ENCODE data around the gene FNDC3B. TPM values are rescaled to one million over a fixed set of nuclear protein-coding genes. Genes with fewer than 3 reads are reported as not detected.

Gene FNDC3B
- total and polyA plus RNA-seq, 3 donors from 2014 or later, result 24.2 to 63.5 (median 57.7) TPM

DNA sequence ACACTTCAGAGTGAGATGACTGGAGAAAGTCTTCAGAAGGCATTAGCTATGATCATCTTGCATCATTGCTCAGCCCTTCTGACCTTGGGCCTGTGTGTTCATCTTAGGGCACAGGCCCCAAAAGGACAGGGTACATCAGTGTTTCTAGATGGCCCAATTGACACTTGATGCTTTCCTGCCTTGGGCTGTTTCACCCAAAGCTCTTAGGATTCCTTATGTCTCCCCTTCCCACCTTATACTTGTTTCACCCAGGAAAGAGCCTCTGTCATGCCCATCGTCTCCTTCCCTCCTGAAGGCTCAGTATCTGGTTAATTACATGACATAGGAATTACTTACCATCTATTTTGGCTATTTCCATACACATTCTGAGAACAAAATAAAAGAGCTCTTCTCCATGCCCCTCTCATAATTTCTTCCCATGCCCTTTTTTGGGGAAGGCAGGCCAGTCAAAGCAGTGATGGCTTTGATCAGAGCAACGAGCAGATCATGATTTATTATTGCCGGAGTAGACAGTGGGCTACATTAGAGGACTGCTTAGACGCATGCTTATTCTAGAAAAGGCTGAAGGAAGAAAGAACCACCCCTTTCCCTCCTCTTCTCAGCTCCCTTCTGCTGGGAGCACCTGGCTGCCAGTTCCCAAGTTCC lies 335.9 kb downstream of the FNDC3B start:
- TF ChIP-seq POLR2A (IDR thresholded peaks at IDR 0.05), result no peak
- TF ChIP-seq, protein P1, sequence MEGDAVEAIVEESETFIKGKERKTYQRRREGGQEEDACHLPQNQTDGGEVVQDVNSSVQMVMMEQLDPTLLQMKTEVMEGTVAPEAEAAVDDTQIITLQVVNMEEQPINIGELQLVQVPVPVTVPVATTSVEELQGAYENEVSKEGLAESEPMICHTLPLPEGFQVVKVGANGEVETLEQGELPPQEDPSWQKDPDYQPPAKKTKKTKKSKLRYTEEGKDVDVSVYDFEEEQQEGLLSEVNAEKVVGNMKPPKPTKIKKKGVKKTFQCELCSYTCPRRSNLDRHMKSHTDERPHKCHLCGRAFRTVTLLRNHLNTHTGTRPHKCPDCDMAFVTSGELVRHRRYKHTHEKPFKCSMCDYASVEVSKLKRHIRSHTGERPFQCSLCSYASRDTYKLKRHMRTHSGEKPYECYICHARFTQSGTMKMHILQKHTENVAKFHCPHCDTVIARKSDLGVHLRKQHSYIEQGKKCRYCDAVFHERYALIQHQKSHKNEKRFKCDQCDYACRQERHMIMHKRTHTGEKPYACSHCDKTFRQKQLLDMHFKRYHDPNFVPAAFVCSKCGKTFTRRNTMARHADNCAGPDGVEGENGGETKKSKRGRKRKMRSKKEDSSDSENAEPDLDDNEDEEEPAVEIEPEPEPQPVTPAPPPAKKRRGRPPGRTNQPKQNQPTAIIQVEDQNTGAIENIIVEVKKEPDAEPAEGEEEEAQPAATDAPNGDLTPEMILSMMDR (IDR thresholded peaks at IDR 0.05), result no peak
- H3K27me3 ChIP-seq, result no peaks in the 10 kb centered on the region
- H3K36me3 ChIP-seq (ENCODE audit: low read depth, missing control alignments), result no peaks in the 10 kb centered on the region
- H3K27ac ChIP-seq, result no peak overlapping the region
- H3K4me3 ChIP-seq, result no peak overlapping the region
- intact Hi-C loops (cut with DNase I; ENCODE audit: low total_unique reads), result no loop called here
- 70 to 74% methylated on average over 4 of the region's 4 CpGs for WGBS, 2 donors
- no peak for DNase-seq
- H3K9me3 ChIP-seq, result no peaks in the 10 kb centered on the region
- H3K4me1 ChIP-seq, result no peaks in the 10 kb centered on the region

DNA sequence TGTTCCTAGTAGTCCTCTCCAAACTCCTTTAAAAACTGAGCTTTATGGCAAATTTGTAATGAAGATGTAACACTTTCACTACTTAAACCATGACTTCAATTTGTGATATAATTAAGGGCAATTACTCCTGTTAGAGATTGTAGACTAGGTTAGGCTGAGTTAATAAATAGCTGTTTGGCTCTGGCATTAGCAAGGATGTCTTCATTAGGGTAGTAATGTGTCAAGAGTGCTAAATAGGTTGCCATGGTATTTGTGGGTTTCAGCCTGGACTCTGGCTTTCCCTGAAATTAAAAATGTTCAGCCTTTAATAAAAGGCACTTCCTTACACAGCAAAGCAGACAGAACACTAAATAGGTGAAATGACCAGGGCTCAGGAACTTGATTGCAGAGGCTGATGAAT lies 337.0 kb downstream of the FNDC3B start:
- no peak overlapping the region for H3K4me3 ChIP-seq
- no peak for TF ChIP-seq POLR2A (IDR thresholded peaks at IDR 0.05)
- H3K36me3 ChIP-seq (ENCODE audit: low read depth, missing control alignments), result no peaks in the 10 kb centered on the region
- no peaks in the 10 kb centered on the region for H3K27me3 ChIP-seq
- DNase-seq, result no peak
- H3K27ac ChIP-seq, result no peak overlapping the region
- intact Hi-C loops (cut with DNase I; ENCODE audit: low total_unique reads), result no loop called here
- H3K9me3 ChIP-seq, result no peaks in the 10 kb centered on the region
- H3K4me1 ChIP-seq, result no peaks in the 10 kb centered on the region

DNA sequence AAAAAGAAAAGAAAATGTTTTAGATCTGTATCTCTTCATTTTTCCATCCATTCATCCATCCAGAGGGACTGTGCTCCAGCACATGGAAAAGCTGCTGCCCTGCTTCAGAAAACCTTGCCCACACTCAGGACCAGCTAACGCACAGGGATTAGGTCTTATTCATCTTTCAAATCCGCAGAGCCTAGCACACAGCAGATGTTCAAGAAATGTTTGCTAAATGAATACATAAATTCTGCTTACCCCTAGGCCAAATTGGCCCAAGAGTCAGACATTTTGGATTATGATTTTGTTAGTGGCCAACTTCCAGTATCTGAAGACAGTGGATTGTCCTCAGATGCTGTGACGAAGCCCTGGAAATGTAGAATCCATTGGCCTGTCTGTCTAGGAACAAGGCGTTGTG lies 337.5 kb downstream of the FNDC3B start:
- Histone ChIP-seq H3K36me3 (ENCODE audit: low read depth, missing control alignments) (no peaks in the 10 kb centered on the region), H3K27ac (no peak overlapping the region), H3K9me3 (no peaks in the 10 kb centered on the region), H3K4me1 (no peaks in the 10 kb centered on the region), H3K4me3 (no peak overlapping the region), H3K27me3 (no peaks in the 10 kb centered on the region)
- no peak for TF ChIP-seq POLR2A (IDR thresholded peaks at IDR 0.05)
- TF ChIP-seq, protein P1 (IDR thresholded peaks at IDR 0.05), result no peak
- WGBS, 2 donors, result 91 to 98% methylated on average over 4 of the region's 4 CpGs
- intact Hi-C loops (cut with DNase I; ENCODE audit: low total_unique reads), result no loop called here
- no peak for DNase-seq

DNA sequence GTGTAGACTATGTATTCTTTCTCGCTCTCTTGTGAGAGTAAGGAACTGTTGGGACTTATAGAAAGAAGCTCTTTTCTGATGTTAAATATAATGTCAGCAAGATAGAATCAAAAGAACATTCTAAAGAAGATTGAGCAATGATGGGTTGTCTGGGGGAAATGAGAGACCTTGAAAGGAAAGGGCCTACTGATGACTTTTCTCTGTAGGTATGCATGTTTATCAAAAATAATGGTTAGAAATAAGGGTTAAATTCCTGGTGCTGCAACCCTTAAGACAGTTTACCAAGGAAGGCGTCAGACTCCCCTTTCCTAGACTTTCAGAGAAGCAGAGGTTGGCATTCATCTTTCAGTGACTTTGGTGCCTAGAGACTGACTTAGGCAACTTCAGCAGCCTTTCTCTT lies 339.1 kb downstream of the FNDC3B start:
- WGBS, 2 donors, result 94 to 98% methylated on average over 2 of the region's 2 CpGs
- no peak for DNase-seq
- no peak overlapping the region for H3K4me3 ChIP-seq
- H3K36me3 ChIP-seq (ENCODE audit: low read depth, missing control alignments), result no peaks in the 10 kb centered on the region
- TF ChIP-seq POLR2A (IDR thresholded peaks at IDR 0.05), result no peak
- TF ChIP-seq, protein P1 (IDR thresholded peaks at IDR 0.05), result no peak
- H3K27ac ChIP-seq, result no peak overlapping the region
- intact Hi-C loops (cut with DNase I; ENCODE audit: low total_unique reads), result no loop called here
- no peaks in the 10 kb centered on the region for H3K4me1 ChIP-seq
- no peaks in the 10 kb centered on the region for H3K9me3 ChIP-seq
- H3K27me3 ChIP-seq, result no peaks in the 10 kb centered on the region

DNA sequence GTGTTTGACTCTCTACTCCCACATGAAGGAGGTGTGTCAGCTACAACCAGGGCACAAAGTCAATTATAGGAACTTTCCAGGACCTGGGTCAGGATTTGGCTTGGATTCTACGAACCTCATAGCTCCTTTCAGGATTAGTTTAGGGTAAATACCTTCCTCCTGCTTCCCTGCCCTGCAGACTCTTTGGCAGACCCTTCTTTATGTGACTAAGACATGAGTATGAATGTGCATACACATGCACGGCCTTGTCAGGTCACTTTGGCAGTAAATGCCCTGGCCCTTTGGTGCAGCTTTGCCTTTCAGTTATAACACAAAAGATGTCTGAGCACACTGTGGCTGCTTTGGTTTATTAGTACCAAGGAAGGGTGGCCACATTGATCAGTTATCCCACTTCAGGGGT lies 340.0 kb downstream of the FNDC3B start:
- H3K4me1 ChIP-seq, result no peaks in the 10 kb centered on the region
- H3K27me3 ChIP-seq, result no peaks in the 10 kb centered on the region
- intact Hi-C loops (cut with DNase I; ENCODE audit: low total_unique reads), result no loop called here
- H3K9me3 ChIP-seq, result no peaks in the 10 kb centered on the region
- 96 to 98% methylated on average over 2 of the region's 2 CpGs for WGBS, 2 donors
- no peak overlapping the region for H3K4me3 ChIP-seq
- DNase-seq, result no peak
- TF ChIP-seq, protein P1 (IDR thresholded peaks at IDR 0.05), result no peak
- TF ChIP-seq POLR2A (IDR thresholded peaks at IDR 0.05), result no peak
- no peak overlapping the region for H3K27ac ChIP-seq
- no peaks in the 10 kb centered on the region for H3K36me3 ChIP-seq (ENCODE audit: low read depth, missing control alignments)

All from testis (tissue), 3 donors.